Naive thymus-derived CD4-positive, alpha-beta T cell (primary cell): ENCODE measurements around the gene CACNA1G. TPM values are rescaled to one million over a fixed set of nuclear protein-coding genes. Genes with fewer than 3 reads are reported as not detected.
A peak's percentile ranks its signal among the peaks of the same experiment; 100 is the strongest.

Experiments used
- ATAC-seq: fragments of 150-1000 bp; cut with Tn5 transposase; 2 replicates; pipeline ENCODE4 v1.10.0; 2021; ENCODE audit warnings: mild to moderate bottlenecking, moderate library complexity
- CTCF ChIA-PET: fragments of 350-600 bp; sonication (Branson Sonifier 250); formaldehyde crosslinking; loops from one replicate; lab custom pipeline; 2021; ENCODE audit warnings: antibody characterized with exemption; lab: Charles Lee
- POLR2A ChIA-PET: fragments of 350-600 bp; sonication (Branson Sonifier 250); formaldehyde crosslinking; loops from one replicate; lab custom pipeline; 2021; ENCODE audit warnings: antibody characterized with exemption, inconsistent platforms; lab: Charles Lee
- DNase-seq, 9 donors: peaks; one replicate each; pipeline versions ENCODE4 v3.0.0 to v3.0.0-alpha.2; 2020 to 2022; ENCODE audit warnings: mixed read lengths in 1 of 9
- H3K27ac ChIP-seq: one replicate; pipeline ENCODE4 v1.7.0; 2013; ENCODE audit warnings: mild to moderate bottlenecking, low read depth, low read length, moderate library complexity
- H3K27me3 ChIP-seq, 2 donors: one replicate each; pipeline ENCODE4 v1.7.0; 2013; ENCODE audit warnings: low read length in 2 of 2, mild to moderate bottlenecking in 2 of 2, moderate library complexity in 2 of 2; ENCODE audit not compliant: control insufficient read depth in 2 of 2, insufficient read depth in 2 of 2
- H3K36me3 ChIP-seq, 3 experiments: 1 replicate in 2 of 3; 2 replicates in 1 of 3; pipeline ENCODE4 v1.7.0; 2013; ENCODE audit warnings: low read length in 3 of 3, mild to moderate bottlenecking in 3 of 3, moderate library complexity in 1 of 3; ENCODE audit not compliant: insufficient read depth in 3 of 3, control insufficient read depth in 2 of 3
- H3K4me1 ChIP-seq, 2 donors: one replicate each; pipeline ENCODE4 v1.7.0; 2013; ENCODE audit warnings: low read length in 2 of 2, mild to moderate bottlenecking in 2 of 2, moderate library complexity in 1 of 2; ENCODE audit not compliant: control insufficient read depth in 2 of 2, insufficient read depth in 2 of 2
- H3K4me3 ChIP-seq: 2 replicates; pipeline ENCODE4 v1.7.0; 2013; ENCODE audit warnings: mild to moderate bottlenecking, low read length
- H3K9me3 ChIP-seq, 3 experiments: 1 replicate in 2 of 3; 2 replicates in 1 of 3; pipeline ENCODE4 v1.7.0; 2013; ENCODE audit warnings: low read length in 3 of 3; ENCODE audit not compliant: control insufficient read depth in 2 of 3
- H3K27ac Mint-ChIP-seq, 9 donors: one replicate each; pipeline ENCODE4 v1.8.0; 2020 to 2022; ENCODE audit warnings: mixed read lengths in 9 of 9, mild to moderate bottlenecking in 8 of 9, moderate library complexity in 5 of 9, inconsistent platforms in 2 of 9
- H3K27me3 Mint-ChIP-seq, 5 donors: one replicate each; pipeline ENCODE4 v1.8.0; 2021 to 2022; ENCODE audit warnings: mixed read lengths in 5 of 5, mild to moderate bottlenecking in 1 of 5
- H3K36me3 Mint-ChIP-seq, 5 donors: one replicate each; pipeline ENCODE4 v1.8.0; 2020 to 2022; ENCODE audit warnings: mixed read lengths in 5 of 5, mild to moderate bottlenecking in 3 of 5, inconsistent platforms in 1 of 5
- H3K4me1 Mint-ChIP-seq, 7 donors: one replicate each; pipeline ENCODE4 v1.8.0; 2020 to 2022; ENCODE audit warnings: mixed read lengths in 7 of 7, mild to moderate bottlenecking in 3 of 7, inconsistent platforms in 1 of 7
- H3K4me3 Mint-ChIP-seq, 10 donors: one replicate each; pipeline ENCODE4 v1.8.0; 2020 to 2022; ENCODE audit warnings: mild to moderate bottlenecking in 10 of 10, mixed read lengths in 10 of 10, moderate library complexity in 6 of 10, inconsistent platforms in 2 of 10
- H3K9me3 Mint-ChIP-seq, 11 donors: one replicate each; pipeline ENCODE4 v1.8.0; 2020 to 2022; ENCODE audit warnings: mixed read lengths in 11 of 11, mild to moderate bottlenecking in 4 of 11, inconsistent platforms in 1 of 11, moderate library complexity in 1 of 11
- intact Hi-C, 2 donors: fragments of 100-400 bp; cut with micrococcal nuclease; formaldehyde crosslinking; loops; one replicate each; pipeline ENCODE4 v1.15.1; 2023
- polyA plus RNA-seq, 2 donors: library from polyadenylated mRNA; unstranded; fragments of 300-500 nt; fragmentation: Illumina TruSeq; gene quantifications; one replicate each; pipeline ENCODE4 v1.2.3, GENCODE V29; 2021
- total RNA-seq, 6 experiments: library from RNA in 5 of 6; stranded (reverse) in 5 of 6; gene quantifications; 1 replicate in 5 of 6; 2 replicates in 1 of 6; pipeline ENCODE4 v1.2.3 and lab custom pipeline; 2021 to 2026

CACNA1G gene
- total and polyA plus RNA-seq, 7 experiments from 2014 or later, result not detected

DNA sequence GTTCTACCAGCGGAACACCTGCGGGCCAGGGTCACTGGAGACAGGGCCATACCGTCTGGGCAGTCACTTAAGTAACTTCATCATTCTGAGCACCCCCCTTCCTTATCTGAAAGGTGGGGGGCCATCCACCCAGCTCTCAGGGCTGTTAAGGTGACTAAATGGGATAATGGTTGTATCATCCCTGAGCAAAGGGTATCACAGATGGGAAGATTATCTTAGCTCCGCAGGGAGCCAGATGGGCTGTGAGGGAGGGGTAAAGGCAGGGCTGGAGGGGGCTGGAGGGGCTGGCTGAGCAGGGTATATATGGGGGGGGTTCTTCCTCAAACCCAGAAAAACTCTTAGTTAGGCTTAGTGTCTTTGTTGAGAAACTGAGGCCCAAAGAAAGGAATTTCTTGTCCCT, 2.9 kb upstream of the CACNA1G start:
- H3K27me3 ChIP-seq, result peaks cover 13 to 17% of the 10 kb centered on the region in 2 donors
- Mint-ChIP-seq H3K27ac (no peak overlapping the region), H3K4me3 (peak overlapping the region in 2 of 10 donors; percentile 13 to 62), H3K27me3 (peaks cover 20 to 46% (median 28%) of the 10 kb centered on the region in 5 donors), H3K4me1 (peaks cover 11 to 28% (median 17%) of the 10 kb centered on the region in 7 donors), H3K36me3 (no peaks in the 10 kb centered on the region), H3K9me3 (no peaks in the 10 kb centered on the region)
- no peak overlapping the region for H3K4me3 ChIP-seq
- ATAC-seq (no peak), DNase-seq (no peak)
- peaks cover 20 to 21% of the 10 kb centered on the region in 2 donors for H3K4me1 ChIP-seq
- ChIA-PET POLR2A (interaction anchor here (0.6 kb wide), 1 partner anchor 1492 kb away, joined by 3 read pairs; no protein-coding TSS in a partner anchor), CTCF (no interaction called here)
- intact Hi-C loops, result no loop called here
- no peak overlapping the region for H3K27ac ChIP-seq
- no peaks in the 10 kb centered on the region for H3K9me3 ChIP-seq
- H3K36me3 ChIP-seq, result no peaks in the 10 kb centered on the region

DNA sequence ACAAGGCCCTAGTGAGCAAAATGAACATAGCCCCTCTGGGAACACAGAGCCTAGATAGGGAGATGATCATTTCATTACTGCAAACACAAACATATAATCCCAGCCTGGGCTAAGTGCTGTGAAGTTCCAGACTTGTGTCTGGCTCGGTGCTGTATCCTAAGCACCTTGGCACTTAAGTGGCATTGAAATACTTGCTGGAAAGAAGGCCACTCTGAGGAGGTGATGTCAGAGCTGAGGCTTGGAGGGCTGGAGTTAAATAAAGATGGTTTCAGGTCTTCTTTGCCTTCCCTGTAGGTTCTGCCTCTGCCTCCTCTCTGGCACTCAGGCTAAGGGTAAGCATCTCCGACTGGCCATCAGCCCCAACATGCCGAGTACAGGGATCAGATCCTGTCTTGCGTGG, 2.4 kb upstream of the CACNA1G start:
- Mint-ChIP-seq H3K4me1 (peaks cover 12 to 28% (median 17%) of the 10 kb centered on the region in 7 donors), H3K4me3 (peak overlapping the region in 8 of 10 donors; percentile 19 to 87 (median 79)), H3K27ac (peak overlapping the region in 1 of 9 donors; percentile 25), H3K9me3 (no peaks in the 10 kb centered on the region), H3K36me3 (no peaks in the 10 kb centered on the region), H3K27me3 (peaks cover 21 to 51% (median 29%) of the 10 kb centered on the region in 5 donors)
- DNase-seq (no peak), ATAC-seq (no peak)
- H3K4me3 ChIP-seq, result no peak overlapping the region
- H3K4me1 ChIP-seq, result peaks cover 20 to 23% of the 10 kb centered on the region in 2 donors
- H3K9me3 ChIP-seq, result no peaks in the 10 kb centered on the region
- H3K27me3 ChIP-seq, result peaks cover 16 to 22% of the 10 kb centered on the region in 2 donors
- ChIA-PET CTCF (no interaction called here), POLR2A (interaction anchor here (0.6 kb wide), 1 partner anchor 1493 kb away, joined by 3 read pairs; no protein-coding TSS in a partner anchor)
- H3K36me3 ChIP-seq, result no peaks in the 10 kb centered on the region
- intact Hi-C loops, result no loop called here
- no peak overlapping the region for H3K27ac ChIP-seq

DNA sequence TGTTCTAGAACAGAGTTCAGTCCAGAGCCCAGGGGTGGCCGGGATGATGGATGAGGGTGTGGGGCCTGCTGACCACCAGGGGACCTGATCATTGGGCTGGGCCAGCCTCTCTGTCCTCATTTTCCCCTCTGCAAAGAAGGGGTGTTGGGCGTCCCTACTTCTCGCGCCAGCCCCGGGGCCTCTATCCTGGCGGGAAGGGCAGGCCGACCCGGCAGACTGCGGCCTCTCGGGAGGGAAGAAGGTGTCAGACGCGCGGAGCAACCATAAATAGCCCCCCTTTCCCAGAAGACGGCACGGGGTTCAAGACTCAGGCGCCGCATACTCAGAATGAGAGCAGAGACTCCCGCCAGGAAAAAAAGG, 2.0 kb upstream of the CACNA1G start:
- POLR2A ChIA-PET, result no interaction called here
- CTCF ChIA-PET, result no interaction called here
- no peaks in the 10 kb centered on the region for H3K9me3 ChIP-seq
- peaks cover 20 to 23% of the 10 kb centered on the region in 2 donors for H3K4me1 ChIP-seq
- no peak overlapping the region for H3K4me3 ChIP-seq
- no peak overlapping the region for H3K27ac ChIP-seq
- ATAC-seq (no peak), DNase-seq (no peak)
- Mint-ChIP-seq H3K4me1 (peaks cover 12 to 30% (median 17%) of the 10 kb centered on the region in 7 donors), H3K27ac (peak overlapping the region in 1 of 9 donors; percentile 25), H3K9me3 (no peaks in the 10 kb centered on the region), H3K27me3 (peaks cover 25 to 56% (median 30%) of the 10 kb centered on the region in 5 donors), H3K4me3 (peak overlapping the region; percentile 39 to 87 (median 79)), H3K36me3 (no peaks in the 10 kb centered on the region)
- intact Hi-C loops, result no loop called here
- no peaks in the 10 kb centered on the region for H3K36me3 ChIP-seq
- peaks cover 16 to 27% of the 10 kb centered on the region in 2 donors for H3K27me3 ChIP-seq

DNA sequence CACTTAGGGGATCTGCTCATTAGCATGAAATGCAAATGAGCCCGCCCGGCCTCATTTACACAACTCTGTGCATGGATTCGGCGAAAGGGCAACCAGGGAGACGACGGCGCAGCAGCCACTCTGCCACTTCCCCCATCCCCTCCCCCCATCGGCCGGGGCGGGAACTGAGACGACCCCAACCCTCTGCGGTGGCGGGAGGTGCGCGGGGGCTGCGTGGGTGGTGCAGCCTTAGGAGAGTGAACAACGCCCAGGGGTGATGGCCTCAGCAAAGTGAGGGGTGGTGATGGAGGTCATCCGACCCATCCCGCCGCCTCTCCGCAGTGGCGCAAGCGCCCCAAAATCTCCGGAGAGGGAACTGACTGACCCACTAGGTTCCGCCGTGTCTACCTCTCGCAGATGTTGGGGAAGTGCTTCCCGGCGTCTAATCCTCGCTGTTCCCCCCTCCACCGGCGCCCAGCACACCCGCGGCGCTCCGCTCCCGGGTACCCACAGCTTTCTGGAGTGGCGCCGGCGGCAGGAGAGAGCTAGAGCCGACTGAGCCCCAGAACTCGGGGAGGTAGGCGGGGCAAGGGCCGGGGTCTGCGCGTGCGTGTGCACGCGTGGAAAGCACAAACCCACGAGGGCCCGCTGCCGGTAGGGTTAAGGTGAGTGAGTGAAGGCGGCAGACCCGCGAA, 1.4 kb upstream of the CACNA1G start:
- ChIA-PET CTCF (no interaction called here), POLR2A (interaction anchor here (1.0 to 2.0 kb wide), 3 partner anchors 9 to 18 kb away, joined by 3 to 9 read pairs (median 3); no protein-coding TSS in a partner anchor)
- Histone ChIP-seq H3K9me3 (no peaks in the 10 kb centered on the region), H3K4me1 (peaks cover 20 to 23% of the 10 kb centered on the region in 2 donors), H3K27ac (no peak overlapping the region), H3K4me3 (peak overlapping the region; percentile 73), H3K27me3 (peaks cover 16 to 27% of the 10 kb centered on the region in 2 donors), H3K36me3 (no peaks in the 10 kb centered on the region)
- Mint-ChIP-seq H3K27me3 (peaks cover 29 to 60% (median 35%) of the 10 kb centered on the region in 5 donors), H3K4me1 (peaks cover 12 to 36% (median 17%) of the 10 kb centered on the region in 7 donors), H3K27ac (no peak overlapping the region), H3K4me3 (peak overlapping the region; percentile 50 to 87 (median 79)), H3K36me3 (no peaks in the 10 kb centered on the region), H3K9me3 (no peaks in the 10 kb centered on the region)
- ATAC-seq (no peak), DNase-seq (peak in 3 of 9 donors; percentile 17 to 22 (median 20))
- intact Hi-C loops, result no loop called here

DNA sequence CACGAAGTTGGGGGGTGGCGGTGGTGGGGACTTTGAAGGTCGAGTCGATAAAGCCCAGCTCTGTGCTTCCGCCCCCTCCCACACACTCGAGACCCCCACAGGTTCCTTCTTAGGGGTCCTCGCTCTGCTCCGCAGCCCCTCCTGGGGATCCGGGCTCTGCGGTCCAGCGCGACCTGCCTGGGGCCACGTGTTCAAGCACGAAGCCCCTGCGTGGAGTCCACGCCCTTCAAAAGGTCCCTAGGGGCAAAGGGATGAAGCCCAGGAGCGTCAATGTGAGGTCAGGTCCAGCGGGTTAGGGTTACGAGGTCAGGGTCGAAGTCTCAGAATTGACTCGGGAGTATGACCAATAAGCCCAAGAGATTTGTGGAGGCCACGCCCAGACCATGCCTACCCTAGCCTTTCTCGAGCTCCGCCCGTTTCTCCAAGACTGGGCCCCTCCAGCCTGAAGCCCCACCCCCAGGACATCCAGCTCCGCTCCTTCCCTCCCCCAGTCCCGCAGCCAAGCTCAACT, 786 bp upstream of the CACNA1G start:
- Mint-ChIP-seq H3K27ac (no peak overlapping the region), H3K36me3 (no peaks in the 10 kb centered on the region), H3K9me3 (no peaks in the 10 kb centered on the region), H3K27me3 (peaks cover 33 to 66% (median 40%) of the 10 kb centered on the region in 5 donors), H3K4me1 (peaks cover 12 to 37% (median 17%) of the 10 kb centered on the region in 7 donors), H3K4me3 (peak overlapping the region; percentile 68 to 87 (median 80))
- Histone ChIP-seq H3K4me1 (peaks cover 20 to 23% of the 10 kb centered on the region in 2 donors), H3K4me3 (peak overlapping the region; percentile 73), H3K36me3 (no peaks in the 10 kb centered on the region), H3K27me3 (peaks cover 19 to 27% of the 10 kb centered on the region in 2 donors), H3K9me3 (no peaks in the 10 kb centered on the region), H3K27ac (no peak overlapping the region)
- POLR2A ChIA-PET, result interaction anchor here (1.0 to 2.0 kb wide), 3 partner anchors 10 to 18 kb away, joined by 3 to 9 read pairs (median 3); no protein-coding TSS in a partner anchor
- CTCF ChIA-PET, result interaction anchor here (0.6 to 0.7 kb wide), 2 partner anchors 114 to 356 kb away, joined by 3 read pairs; no protein-coding TSS in a partner anchor
- peak; percentile 32 for ATAC-seq
- intact Hi-C loops, result loop anchor here (1.0 to 5.0 kb wide), 4 partner anchors 12 to 148 kb away; partner anchors contain the start of genes ANKRD40 (in 2 of the 2), RSAD1 (in 2 of the 2) and SPATA20 (in 2 of the 2)
- DNase-seq, result peak in 3 of 9 donors; percentile 23 to 44 (median 27)

DNA sequence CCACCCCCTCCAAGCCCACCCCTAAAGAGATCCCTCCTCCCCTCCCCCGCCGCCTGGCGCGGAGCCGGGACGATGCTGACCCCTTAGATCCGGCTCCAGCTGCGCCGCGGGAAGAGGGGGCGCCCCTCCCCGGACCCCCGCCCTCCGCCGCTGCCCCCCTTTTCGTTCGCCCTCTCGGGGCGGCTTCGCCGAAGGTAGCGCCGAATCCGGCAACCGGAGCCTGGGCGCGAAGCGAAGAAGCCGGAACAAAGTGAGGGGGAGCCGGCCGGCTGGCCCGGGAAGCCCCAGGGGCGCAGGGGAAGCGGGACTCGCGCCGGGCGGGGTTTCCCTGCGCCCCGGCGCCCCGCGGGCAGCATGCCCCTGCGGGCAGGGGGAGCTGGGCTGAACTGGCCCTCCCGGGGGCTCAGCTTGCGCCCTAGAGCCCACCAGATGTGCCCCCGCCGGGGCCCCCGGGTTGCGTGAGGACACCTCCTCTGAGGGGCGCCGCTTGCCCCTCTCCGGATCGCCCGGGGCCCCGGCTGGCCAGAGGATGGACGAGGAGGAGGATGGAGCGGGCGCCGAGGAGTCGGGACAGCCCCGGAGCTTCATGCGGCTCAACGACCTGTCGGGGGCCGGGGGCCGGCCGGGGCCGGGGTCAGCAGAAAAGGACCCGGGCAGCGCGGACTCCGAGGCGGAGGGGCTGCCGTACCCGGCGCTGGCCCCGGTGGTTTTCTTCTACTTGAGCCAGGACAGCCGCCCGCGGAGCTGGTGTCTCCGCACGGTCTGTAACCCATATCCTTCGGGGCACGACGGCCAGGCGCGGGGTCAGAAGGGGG, 623 bp downstream of the CACNA1G start:
- CTCF ChIA-PET, result no interaction called here
- H3K27ac ChIP-seq, result no peak overlapping the region
- no peak overlapping the region for H3K27ac Mint-ChIP-seq
- peaks cover 45 to 79% (median 54%) of the 10 kb centered on the region in 5 donors for H3K27me3 Mint-ChIP-seq
- DNase-seq, result peak in 4 of 9 donors; percentile 19 to 33 (median 29)
- ATAC-seq, result peak; percentile 8
- peaks cover 15 to 41% (median 24%) of the 10 kb centered on the region in 7 donors for H3K4me1 Mint-ChIP-seq
- POLR2A ChIA-PET, result interaction anchor here (0.7 to 2.0 kb wide), 2 partner anchors 14 to 20 kb away, joined by 3 to 9 read pairs; no protein-coding TSS in a partner anchor
- H3K4me3 Mint-ChIP-seq, result peak overlapping the region in 7 of 10 donors; percentile 13 to 87 (median 63)
- H3K36me3 ChIP-seq, result no peaks in the 10 kb centered on the region
- H3K36me3 Mint-ChIP-seq, result no peaks in the 10 kb centered on the region
- peak overlapping the region; percentile 73 for H3K4me3 ChIP-seq
- H3K9me3 ChIP-seq, result no peaks in the 10 kb centered on the region
- peaks cover 20 to 23% of the 10 kb centered on the region in 2 donors for H3K4me1 ChIP-seq
- intact Hi-C loops, result loop anchor here (1.0 to 5.0 kb wide), 4 partner anchors 14 to 146 kb away; partner anchors contain the start of genes ANKRD40 (in 2 of the 2), RSAD1 (in 2 of the 2) and SPATA20 (in 2 of the 2)
- no peaks in the 10 kb centered on the region for H3K9me3 Mint-ChIP-seq
- H3K27me3 ChIP-seq, result peaks cover 19 to 27% of the 10 kb centered on the region in 2 donors
